K562 (cell line): ENCODE data around the gene KIFC3. TPM values are rescaled to one million over a fixed set of nuclear protein-coding genes. Genes with fewer than 3 reads are reported as not detected.

Experiments used
- CBFB ChIP-seq: sonication (generic); formaldehyde crosslinking; IDR thresholded peaks from 2 replicates; pipeline ENCODE4 v1.4.0; 2020; ENCODE audit warnings: mild to moderate bottlenecking, missing genetic modification reagents
- CHD2 ChIP-seq: IDR thresholded peaks from 2 replicates; pipeline ENCODE4 v1.6.1; 2011; ENCODE audit warnings: low read depth, low read length
- CXXC5 ChIP-seq: fragments of 250-450 bp; sonication (Bioruptor Pico); IDR thresholded peaks from 2 replicates; pipeline ENCODE4 v1.8.0; 2022; ENCODE audit warnings: inconsistent platforms, mild to moderate bottlenecking, moderate library complexity
- EGR1 ChIP-seq: fragments of 450-650 bp; conservative IDR thresholded peaks from 2 replicates; pipeline ENCODE4 v1.6.1; 2017; ENCODE audit warnings: mild to moderate bottlenecking
- ELF4 ChIP-seq: fragments of 450-650 bp; formaldehyde crosslinking; IDR thresholded peaks from 2 replicates; pipeline ENCODE4 v1.4.0; 2022; ENCODE audit warnings: missing genetic modification characterization
- ERF ChIP-seq: fragments of 450-650 bp; formaldehyde crosslinking; IDR thresholded peaks from 2 replicates; pipeline ENCODE4 v1.4.0; 2020; ENCODE audit warnings: mild to moderate bottlenecking, mixed read lengths
- FUS ChIP-seq: fragments of 200-400 bp; formaldehyde crosslinking; optimal IDR thresholded peaks from 2 replicates; pipeline ENCODE3; 2017; ENCODE audit warnings: low read depth, low read length
- HES1 ChIP-seq: fragments of 450-650 bp; IDR thresholded peaks from 2 replicates; pipeline ENCODE4 v1.6.1; 2016; ENCODE audit warnings: low read depth, mild to moderate bottlenecking, moderate library complexity
- HEY1 ChIP-seq: fragments of 250-450 bp; sonication (Bioruptor Pico); IDR thresholded peaks from 2 replicates; pipeline ENCODE4 v1.5.0; 2020; ENCODE audit warnings: mild to moderate bottlenecking, moderate library complexity, borderline replicate concordance
- HNRNPH1 ChIP-seq: fragments of 200-400 bp; formaldehyde crosslinking; optimal IDR thresholded peaks from 2 replicates; pipeline ENCODE3; 2017; ENCODE audit warnings: low read depth, mild to moderate bottlenecking, low read length, moderate library complexity
- HSF4 ChIP-seq: fragments of 250-450 bp; sonication (Bioruptor Pico); IDR thresholded peaks from 2 replicates; pipeline ENCODE4 v2.1.2; 2022; ENCODE audit warnings: mild to moderate bottlenecking, moderate library complexity, borderline replicate concordance
- KHSRP ChIP-seq: fragments of 450-650 bp; IDR thresholded peaks from 2 replicates; pipeline ENCODE4 v1.6.1; 2017
- MCM2 ChIP-seq: fragments of 450-650 bp; IDR thresholded peaks from 2 replicates; pipeline ENCODE4 v1.6.1; 2017; ENCODE audit warnings: low read depth, mild to moderate bottlenecking
- NBN ChIP-seq: fragments of 450-650 bp; IDR thresholded peaks from 2 replicates; pipeline ENCODE4 v1.6.1; 2016; ENCODE audit warnings: low read depth, mild to moderate bottlenecking
- PML ChIP-seq: IDR thresholded peaks from 2 replicates; pipeline ENCODE4 v1.6.1; 2012; ENCODE audit warnings: low read length, inconsistent platforms
- RBBP5 ChIP-seq: fragments of 200-600 bp; sonication (generic); IDR thresholded peaks from 2 replicates; pipeline ENCODE4 v1.6.1; 2012; ENCODE audit warnings: borderline replicate concordance, mild to moderate bottlenecking, low read length, control low read depth, inconsistent platforms; ENCODE audit not compliant: insufficient read depth, poor library complexity, severe bottlenecking
- RBM14 ChIP-seq: fragments of 200-400 bp; formaldehyde crosslinking; IDR thresholded peaks from 2 replicates; pipeline ENCODE4 v1.6.1; 2018; ENCODE audit warnings: low read depth, mild to moderate bottlenecking, low read length, moderate library complexity, borderline replicate concordance; ENCODE audit not compliant: insufficient read depth
- RHOXF2B ChIP-seq: fragments of 250-450 bp; sonication (Bioruptor Pico); conservative IDR thresholded peaks from 2 replicates; pipeline ENCODE4 v1.5.1; 2021
- SMAD2 ChIP-seq: fragments of 150-350 bp; IDR thresholded peaks from 2 replicates; pipeline ENCODE4 v1.6.1; 2014; ENCODE audit warnings: low read depth, mild to moderate bottlenecking, low read length
- TOE1 ChIP-seq, 2 experiments: fragments of 450-650 bp in 1 of 2; sonication (generic) in 1 of 2; formaldehyde crosslinking in 1 of 2; IDR thresholded peaks; 2 replicates each; pipeline versions ENCODE4 v1.7.1 to v1.8.0; 2016 to 2022; ENCODE audit warnings: borderline replicate concordance in 2 of 2, mild to moderate bottlenecking in 2 of 2, antibody characterized with exemption in 1 of 2, inconsistent platforms in 1 of 2, low read depth in 1 of 2, missing genetic modification reagents in 1 of 2, moderate library complexity in 1 of 2
- ZNF232 ChIP-seq: sonication (generic); formaldehyde crosslinking; IDR thresholded peaks from 2 replicates; pipeline ENCODE4 v1.8.0; 2022; ENCODE audit warnings: mild to moderate bottlenecking, missing genetic modification reagents
- ZNF280B ChIP-seq: fragments of 250-450 bp; sonication (Bioruptor Pico); IDR thresholded peaks from 2 replicates; pipeline ENCODE4 v1.5.1; 2021; ENCODE audit warnings: mild to moderate bottlenecking
- ZNF79 ChIP-seq: fragments of 250-450 bp; sonication (Bioruptor Pico); IDR thresholded peaks from 2 replicates; pipeline ENCODE4 v1.4.0; 2020; ENCODE audit warnings: low read depth, mild to moderate bottlenecking, moderate library complexity
- ZNF830 ChIP-seq: fragments of 250-450 bp; sonication (Bioruptor Pico); IDR thresholded peaks from 2 replicates; pipeline ENCODE4 v1.5.0; 2021; ENCODE audit warnings: mild to moderate bottlenecking
- polyA plus RNA-seq, 8 experiments: library from polyadenylated mRNA; depleted of rRNA in 4 of 8; stranded (reverse) in 5 of 8; unstranded in 3 of 8; fragments of >200 nt; fragmentation: Nextera tagmentation in 2 of 8; fragmentation: Illumina TruSeq in 1 of 8; extraction: Ambion mirVana in 2 of 8; extraction: Trizol in 1 of 8; gene quantifications; 2 replicates each; pipeline versions ENCODE4 v1.2.1 to v1.2.3, GENCODE V29; 2011 to 2014; ENCODE audit warnings: inconsistent platforms in 1 of 8, missing spikeins in 1 of 8
- total RNA-seq, 7 experiments: library from RNA; depleted of rRNA in 6 of 7; stranded (reverse); fragments of >200 nt in 6 of 7; fragmentation: Illumina TruSeq in 2 of 7; extraction: Trizol in 2 of 7; gene quantifications; 2 replicates each; pipeline versions ENCODE4 v1.2.1 to v1.2.3, GENCODE V29; 2011 to 2021; ENCODE audit warnings: low replicate concordance in 1 of 7
- TF ChIP-seq, protein P1 (sequence below), 2 experiments: fragments of 450-650 bp; IDR thresholded peaks; 2 replicates each; pipeline ENCODE4 v1.6.1; 2016

KIFC3 gene
- total and polyA plus RNA-seq, 9 of the 15 experiments (the other 6 are each of a cell fraction or from before 2014, with no cell fraction given) = 0.23 to 105 (median 26.2) TPM

DNA sequence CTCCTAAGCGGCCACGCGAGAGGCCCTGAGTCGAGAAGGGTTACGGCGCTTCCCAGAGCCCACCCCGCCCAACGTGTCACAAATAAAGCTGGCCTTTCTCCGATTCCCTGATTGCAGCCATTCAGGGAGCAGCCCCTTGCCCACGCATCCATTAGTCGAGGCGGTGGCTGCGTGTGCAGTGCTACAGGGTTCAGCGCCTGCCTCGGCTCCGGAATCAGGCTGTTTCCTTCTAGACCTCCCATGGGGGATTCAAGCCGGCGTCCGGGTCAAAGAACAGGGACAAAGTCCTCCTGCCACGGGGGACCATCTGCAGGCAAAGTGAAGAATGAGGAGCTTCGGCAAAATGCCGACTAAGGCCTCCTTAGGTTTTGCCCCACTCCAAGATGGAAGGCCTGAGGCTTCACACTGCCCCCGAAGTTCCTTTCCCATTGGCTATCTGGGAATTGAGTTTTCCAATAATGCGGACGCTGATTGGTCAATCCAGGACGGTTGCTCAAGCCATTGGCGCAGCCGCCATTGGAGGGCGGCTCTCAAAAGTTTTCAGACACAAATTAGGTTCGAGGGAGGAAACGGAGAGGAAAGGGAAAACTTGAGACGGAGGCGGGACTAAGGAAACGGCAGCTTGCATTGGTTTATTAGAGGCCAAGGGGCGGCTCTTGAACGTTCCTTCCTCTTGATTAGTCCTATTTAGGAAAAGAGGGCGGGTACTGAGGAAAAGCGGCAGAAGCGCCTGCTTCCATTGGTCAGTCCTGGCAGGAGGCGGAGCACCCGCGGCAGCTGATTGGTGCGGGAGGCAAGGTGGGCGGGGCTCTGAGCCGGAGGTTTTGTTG lies 67.2 kb downstream of the KIFC3 start (continued):
- TF ChIP-seq, protein P1, sequence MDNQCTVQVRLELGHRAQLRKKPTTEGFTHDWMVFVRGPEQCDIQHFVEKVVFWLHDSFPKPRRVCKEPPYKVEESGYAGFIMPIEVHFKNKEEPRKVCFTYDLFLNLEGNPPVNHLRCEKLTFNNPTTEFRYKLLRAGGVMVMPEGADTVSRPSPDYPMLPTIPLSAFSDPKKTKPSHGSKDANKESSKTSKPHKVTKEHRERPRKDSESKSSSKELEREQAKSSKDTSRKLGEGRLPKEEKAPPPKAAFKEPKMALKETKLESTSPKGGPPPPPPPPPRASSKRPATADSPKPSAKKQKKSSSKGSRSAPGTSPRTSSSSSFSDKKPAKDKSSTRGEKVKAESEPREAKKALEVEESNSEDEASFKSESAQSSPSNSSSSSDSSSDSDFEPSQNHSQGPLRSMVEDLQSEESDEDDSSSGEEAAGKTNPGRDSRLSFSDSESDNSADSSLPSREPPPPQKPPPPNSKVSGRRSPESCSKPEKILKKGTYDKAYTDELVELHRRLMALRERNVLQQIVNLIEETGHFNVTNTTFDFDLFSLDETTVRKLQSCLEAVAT (IDR thresholded peaks at IDR 0.05) = peak in 1 of 2 experiments; percentile 99; a peak in 2 of 4 replicates
- TF ChIP-seq HSF4 (CRISPR knock-in tag) (no peak), TOE1 (IDR thresholded peaks at IDR 0.05; ENCODE audit: borderline replicate concordance) (no peak), TOE1 (CRISPR knock-in tag; IDR thresholded peaks at IDR 0.05; ENCODE audit: borderline replicate concordance, low read depth) (no peak), NBN (no peak), RBBP5 (peak; percentile 54), CBFB (CRISPR knock-in tag) (0 out of 2 replicates have a peak, but pooled peaks have one; percentile 69), HEY1 (CRISPR knock-in tag) (no peak), EGR1 (peak; percentile 75), MCM2 (no peak), KHSRP (no peak), HES1 (no peak), ZNF79 (no peak), ZNF232 (CRISPR knock-in tag) (no peak), ZNF280B (CRISPR knock-in tag) (no peak), CXXC5 (CRISPR knock-in tag) (peak; percentile 52), PML (peak; percentile 80), CHD2 (peak; percentile 84), FUS (no peak), ERF (no peak), RBM14 (no peak), ZNF830 (CRISPR knock-in tag) (no peak), ELF4 (CRISPR knock-in tag) (no peak), HNRNPH1 (no peak), SMAD2 (no peak), RHOXF2B (no peak)
